WERI-Rb-1 (cell line): ENCODE data around the gene MYOF.

Experiments used
- DNase-seq: peaks from one replicate; pipeline ENCODE4 v3.0.0-alpha.2; 2020
- H3K27ac ChIP-seq: fragments of 250-450 bp; sonication (Bioruptor Pico); 2 replicates; pipeline ENCODE4 v1.5.1; 2020; ENCODE audit warnings: mild to moderate bottlenecking, moderate library complexity
- H3K27me3 ChIP-seq: fragments of 250-450 bp; sonication (Bioruptor Pico); 2 replicates; pipeline ENCODE4 v1.5.1; 2021; ENCODE audit warnings: mild to moderate bottlenecking, low read depth, moderate library complexity; ENCODE audit not compliant: insufficient read depth, severe bottlenecking
- H3K36me3 ChIP-seq: fragments of 250-450 bp; sonication (Bioruptor Pico); 2 replicates; pipeline ENCODE4 v1.5.1; 2020; ENCODE audit warnings: mild to moderate bottlenecking, moderate library complexity
- H3K4me3 ChIP-seq: 2 replicates; pipeline ENCODE4 v1.5.1; 2011; ENCODE audit warnings: low read depth, mild to moderate bottlenecking, control low read depth, low read length
- H3K9me3 ChIP-seq: fragments of 250-450 bp; sonication (Bioruptor Pico); 2 replicates; pipeline ENCODE4 v1.5.1; 2021; ENCODE audit warnings: mild to moderate bottlenecking, moderate library complexity; ENCODE audit not compliant: severe bottlenecking
- TF ChIP-seq, protein P1 (sequence below): IDR thresholded peaks from 2 replicates; pipeline ENCODE4 v1.5.1; 2011; ENCODE audit warnings: low read depth, mild to moderate bottlenecking, control low read depth, inconsistent platforms, low read length

Gene MYOF

DNA sequence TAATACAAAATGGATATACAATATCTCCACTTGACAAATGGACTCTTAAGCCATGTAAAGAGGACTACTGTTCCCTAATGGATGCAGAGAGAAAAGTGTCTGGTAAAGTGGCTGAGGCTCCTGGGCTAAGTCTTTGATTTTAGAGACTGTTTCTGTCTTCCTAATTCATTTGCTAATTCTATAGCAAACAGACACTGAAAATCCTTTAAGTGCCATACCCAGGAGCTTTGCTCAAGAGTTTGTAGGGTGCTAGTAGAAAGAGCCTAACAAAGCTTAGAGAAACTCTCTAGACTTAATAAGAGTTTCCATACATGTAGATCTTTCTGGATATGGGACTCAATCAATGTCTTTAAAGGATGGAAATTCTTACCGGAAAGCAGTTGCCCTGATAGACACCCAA is 31.0 kb upstream of the MYOF start:
- Histone ChIP-seq H3K27me3 (no peaks in the 10 kb centered on the region), H3K27ac (peak overlapping the region; percentile 85), H3K4me3 (no peak overlapping the region), H3K36me3 (peaks cover 41% of the 10 kb centered on the region), H3K9me3 (no peaks in the 10 kb centered on the region)
- peak; percentile 50 for DNase-seq
- TF ChIP-seq, protein P1, sequence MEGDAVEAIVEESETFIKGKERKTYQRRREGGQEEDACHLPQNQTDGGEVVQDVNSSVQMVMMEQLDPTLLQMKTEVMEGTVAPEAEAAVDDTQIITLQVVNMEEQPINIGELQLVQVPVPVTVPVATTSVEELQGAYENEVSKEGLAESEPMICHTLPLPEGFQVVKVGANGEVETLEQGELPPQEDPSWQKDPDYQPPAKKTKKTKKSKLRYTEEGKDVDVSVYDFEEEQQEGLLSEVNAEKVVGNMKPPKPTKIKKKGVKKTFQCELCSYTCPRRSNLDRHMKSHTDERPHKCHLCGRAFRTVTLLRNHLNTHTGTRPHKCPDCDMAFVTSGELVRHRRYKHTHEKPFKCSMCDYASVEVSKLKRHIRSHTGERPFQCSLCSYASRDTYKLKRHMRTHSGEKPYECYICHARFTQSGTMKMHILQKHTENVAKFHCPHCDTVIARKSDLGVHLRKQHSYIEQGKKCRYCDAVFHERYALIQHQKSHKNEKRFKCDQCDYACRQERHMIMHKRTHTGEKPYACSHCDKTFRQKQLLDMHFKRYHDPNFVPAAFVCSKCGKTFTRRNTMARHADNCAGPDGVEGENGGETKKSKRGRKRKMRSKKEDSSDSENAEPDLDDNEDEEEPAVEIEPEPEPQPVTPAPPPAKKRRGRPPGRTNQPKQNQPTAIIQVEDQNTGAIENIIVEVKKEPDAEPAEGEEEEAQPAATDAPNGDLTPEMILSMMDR: no peak

DNA sequence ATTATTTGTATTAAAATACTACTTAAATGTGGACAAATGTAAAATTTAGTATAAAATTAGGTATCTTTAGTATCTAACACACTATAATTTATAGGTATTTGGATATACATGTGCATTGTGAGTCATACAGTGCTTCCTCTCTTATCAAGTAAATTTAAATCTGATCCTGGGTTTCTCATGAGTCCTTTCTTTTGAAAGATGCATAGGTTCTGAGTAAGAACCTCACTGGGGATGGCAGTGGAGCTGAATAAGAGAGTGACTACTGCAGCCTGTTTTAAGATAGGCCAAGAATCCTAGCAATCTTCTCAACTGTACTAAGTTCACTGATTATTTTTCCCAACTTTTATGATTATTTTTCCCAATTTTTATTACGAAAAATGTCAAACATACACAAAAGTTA is 30.4 kb upstream of the MYOF start:
- TF ChIP-seq, protein P1: no peak
- peaks cover 40% of the 10 kb centered on the region for H3K36me3 ChIP-seq
- no peak for DNase-seq
- H3K4me3 ChIP-seq: no peak overlapping the region
- peak overlapping the region; percentile 85 for H3K27ac ChIP-seq
- no peaks in the 10 kb centered on the region for H3K27me3 ChIP-seq
- no peaks in the 10 kb centered on the region for H3K9me3 ChIP-seq

DNA sequence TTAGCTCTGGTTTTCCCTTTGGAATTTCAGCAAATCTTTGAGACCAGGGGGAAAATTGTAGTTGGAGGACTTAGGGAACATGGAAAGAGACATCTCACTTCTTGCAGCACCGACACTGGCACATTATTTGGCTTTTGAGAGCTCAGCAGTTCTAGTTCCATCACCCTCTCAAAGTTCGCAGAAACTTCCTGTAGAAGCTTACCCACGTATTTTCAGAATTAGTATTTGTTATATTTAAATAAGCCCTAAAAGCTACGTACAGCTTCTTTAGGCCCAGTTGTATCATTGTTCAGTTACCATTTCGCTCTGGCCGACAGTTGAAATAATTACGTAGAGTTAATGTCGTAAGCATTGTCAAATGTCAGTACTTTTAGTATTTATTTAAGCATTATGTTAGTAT is 27.7 kb upstream of the MYOF start:
- H3K27ac ChIP-seq: no peak overlapping the region
- no peaks in the 10 kb centered on the region for H3K9me3 ChIP-seq
- TF ChIP-seq, protein P1: no peak
- DNase-seq: no peak
- H3K36me3 ChIP-seq: peaks cover 38% of the 10 kb centered on the region
- no peak overlapping the region for H3K4me3 ChIP-seq
- H3K27me3 ChIP-seq: no peaks in the 10 kb centered on the region

DNA sequence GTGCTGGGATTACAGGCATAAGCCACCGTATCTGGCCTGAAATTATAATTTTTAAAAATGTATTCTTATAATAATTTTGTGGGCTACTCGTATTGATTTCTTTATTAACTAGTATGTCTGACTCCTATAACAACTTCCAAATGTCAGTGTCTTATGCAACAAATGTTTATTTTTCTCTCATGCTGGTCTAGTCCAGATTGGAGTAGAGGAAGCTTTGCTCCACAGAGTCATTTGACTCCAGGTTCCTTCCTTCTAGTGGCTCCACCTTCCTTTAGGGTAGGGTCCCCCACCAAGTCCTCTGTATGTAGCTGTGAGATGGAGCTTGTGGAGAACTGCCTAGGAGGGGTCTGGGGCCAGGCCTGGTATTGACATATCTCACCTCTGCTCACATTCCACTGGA is 22.9 kb upstream of the MYOF start:
- H3K27ac ChIP-seq: no peak overlapping the region
- no peaks in the 10 kb centered on the region for H3K9me3 ChIP-seq
- H3K27me3 ChIP-seq: no peaks in the 10 kb centered on the region
- no peak for DNase-seq
- TF ChIP-seq, protein P1: no peak
- H3K4me3 ChIP-seq: no peak overlapping the region
- H3K36me3 ChIP-seq: peaks cover 70% of the 10 kb centered on the region

DNA sequence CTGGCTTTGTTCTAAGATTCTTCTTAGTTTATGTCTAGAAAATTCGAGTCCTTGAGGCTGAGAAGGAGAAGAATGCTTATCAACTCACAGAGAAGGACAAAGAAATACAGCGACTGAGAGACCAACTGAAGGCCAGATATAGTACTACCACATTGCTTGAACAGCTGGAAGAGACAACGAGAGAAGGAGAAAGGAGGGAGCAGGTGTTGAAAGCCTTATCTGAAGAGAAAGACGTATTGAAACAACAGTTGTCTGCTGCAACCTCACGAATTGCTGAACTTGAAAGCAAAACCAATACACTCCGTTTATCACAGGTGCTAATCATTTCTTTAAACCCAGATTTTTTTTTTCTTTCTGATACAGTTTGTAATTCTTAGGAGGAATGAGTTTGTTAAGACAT is 20.9 kb upstream of the MYOF start:
- Histone ChIP-seq H3K36me3 (peaks cover 64% of the 10 kb centered on the region), H3K27ac (no peak overlapping the region), H3K9me3 (no peaks in the 10 kb centered on the region), H3K4me3 (no peak overlapping the region), H3K27me3 (no peaks in the 10 kb centered on the region)
- TF ChIP-seq, protein P1: no peak
- no peak for DNase-seq

DNA sequence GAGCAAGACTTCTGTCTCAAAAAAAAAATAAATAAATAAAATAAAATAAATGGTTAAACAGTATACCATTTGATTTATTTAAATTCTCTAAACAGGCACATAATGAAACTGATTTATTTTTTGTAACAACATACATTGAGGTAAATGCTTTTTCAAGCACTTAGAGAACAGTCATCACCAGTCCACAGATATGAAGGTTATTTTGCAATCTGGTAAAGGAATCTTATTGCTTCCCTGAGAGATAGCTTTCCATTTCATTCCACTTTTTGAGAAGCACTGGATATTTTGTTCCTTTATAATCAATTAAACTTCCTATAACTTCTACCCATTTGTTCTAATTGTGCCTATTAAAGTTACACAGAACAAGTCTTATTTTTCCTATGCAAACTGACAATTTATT is 19.5 kb upstream of the MYOF start:
- H3K27ac ChIP-seq: no peak overlapping the region
- H3K36me3 ChIP-seq: peaks cover 51% of the 10 kb centered on the region

More for the DNA sequence above, 19.5 kb upstream of the MYOF start:
- Histone ChIP-seq H3K4me3 (no peak overlapping the region), H3K9me3 (no peaks in the 10 kb centered on the region), H3K27me3 (no peaks in the 10 kb centered on the region)
- TF ChIP-seq, protein P1: no peak
- DNase-seq: no peak
